GM21786 (cell line): Measurements from ENCODE around the gene KLLN.
"Not testable (repeated sequence)": the region's sequence is repeated elsewhere in the genome, so short reads cannot be mapped to it uniquely, and the experiment has no call there.

Source experiments
- ATAC-seq: cut with Tn5 transposase; IDR thresholded peaks from one replicate; pipeline ENCODE4 v1.9.1; 2021; ENCODE audit not compliant: unreplicated experiment

The KLLN gene

DNA sequence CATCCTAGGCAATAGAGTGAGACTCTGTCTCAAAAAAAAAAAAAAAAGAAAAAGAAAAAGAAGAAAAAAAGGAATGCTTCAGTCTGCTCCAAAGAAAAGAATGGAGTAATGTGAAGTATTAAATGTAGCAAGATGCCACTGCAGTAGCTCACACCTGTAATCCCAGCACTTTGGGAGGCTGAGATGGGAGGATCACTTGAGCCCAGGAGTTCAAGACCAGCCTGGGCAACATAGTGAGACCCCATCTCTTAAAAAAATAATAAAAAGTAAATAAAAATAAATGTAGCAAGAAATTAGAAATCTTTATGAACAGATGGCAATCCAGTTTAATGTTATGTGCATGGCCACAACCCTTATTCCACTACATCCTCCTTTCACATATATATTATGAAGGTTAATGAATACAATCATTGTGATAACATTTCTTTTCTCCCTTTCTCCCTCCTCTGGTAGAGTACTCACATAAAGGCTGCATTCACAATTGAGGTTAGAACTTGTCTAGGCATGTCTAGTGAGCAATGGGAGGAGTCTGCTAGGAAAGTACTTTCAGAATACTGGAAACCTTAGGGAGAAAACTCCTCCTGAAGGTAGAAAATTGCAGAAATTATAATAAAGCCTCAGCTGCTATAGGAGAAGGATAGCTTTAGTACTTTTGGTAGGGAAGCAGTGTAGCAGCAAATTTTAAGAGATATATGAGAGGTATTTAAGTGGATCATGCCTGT lies 20.4 kb downstream of the KLLN start:
- ATAC-seq = no peak

DNA sequence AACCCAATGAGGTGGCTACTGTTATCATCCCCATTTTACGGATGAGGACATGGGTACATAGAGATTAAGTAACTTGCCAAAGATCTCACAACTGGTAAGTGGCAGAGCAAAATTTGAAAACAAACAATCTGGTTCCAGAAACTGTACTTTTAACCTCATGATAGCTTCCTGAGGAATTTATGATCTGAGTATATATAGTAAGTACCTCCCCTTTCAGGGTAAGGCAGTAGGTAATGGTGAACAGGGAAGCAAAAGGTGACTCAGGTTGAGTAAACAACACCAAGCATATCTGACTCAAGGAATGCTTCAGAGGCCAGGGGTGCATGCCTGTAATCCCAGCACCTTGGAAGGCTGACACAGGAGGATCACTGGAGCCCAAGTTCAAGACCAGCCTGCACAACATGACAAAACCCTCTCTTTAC lies 21.1 kb downstream of the KLLN start:
- no peak for ATAC-seq

DNA sequence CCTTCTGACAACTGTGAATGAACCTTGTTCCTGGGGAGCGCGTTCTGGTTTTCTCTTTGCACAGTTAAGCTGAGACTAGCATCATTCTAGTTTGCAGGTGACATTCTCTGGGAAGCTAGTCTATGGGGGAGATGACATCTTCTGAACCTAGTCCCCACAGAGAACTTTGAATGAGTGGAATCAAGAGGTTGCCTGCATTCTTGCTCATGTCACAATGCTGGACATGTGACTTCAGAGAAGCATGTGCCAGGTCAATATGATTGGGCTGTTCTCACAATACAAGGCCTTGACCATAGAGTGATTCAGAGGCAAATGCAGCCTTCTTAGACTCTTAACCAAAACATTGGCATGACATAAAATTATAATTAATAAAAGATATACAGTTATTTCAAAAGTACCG lies 22.1 kb downstream of the KLLN start:
- ATAC-seq = no peak

DNA sequence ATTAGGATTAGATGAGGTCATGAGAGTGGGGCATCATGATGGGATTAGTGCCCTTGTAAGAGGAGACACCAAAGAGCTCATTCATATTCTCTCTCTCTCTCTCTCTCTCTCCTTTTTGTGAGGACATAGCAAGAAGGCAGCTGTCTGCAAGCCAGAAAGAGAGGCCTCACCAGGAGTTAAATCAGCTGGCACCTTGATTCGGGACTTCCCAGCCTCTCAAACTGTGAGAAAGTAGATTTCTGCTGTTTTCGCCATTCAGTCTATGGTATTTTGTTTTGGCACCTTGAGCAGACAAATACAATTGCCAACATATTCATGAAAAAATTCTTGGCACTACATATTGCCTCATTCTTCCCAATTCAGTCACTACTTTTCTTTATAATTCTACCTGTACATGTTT lies 24.7 kb downstream of the KLLN start:
- ATAC-seq = no peak

DNA sequence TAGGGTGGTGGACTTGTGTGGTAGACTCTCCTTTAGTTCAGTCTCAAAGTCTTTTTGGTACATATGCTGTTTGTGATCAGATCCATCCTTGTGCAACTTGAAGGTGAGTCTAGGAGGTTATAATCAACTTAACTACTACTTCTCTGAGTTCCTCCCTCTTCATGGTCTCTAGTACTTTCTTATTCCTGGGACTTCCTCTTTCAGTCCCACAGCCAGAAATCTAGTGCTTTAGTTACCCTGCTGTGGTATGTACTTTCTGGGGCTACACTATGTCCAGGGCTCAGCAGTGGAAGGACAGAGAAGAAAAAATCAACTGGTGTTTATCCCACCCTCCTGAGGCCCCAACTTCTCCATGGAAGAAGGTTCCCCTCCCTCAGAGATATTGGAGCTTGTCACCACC lies 25.9 kb downstream of the KLLN start:
- ATAC-seq = no peak

DNA sequence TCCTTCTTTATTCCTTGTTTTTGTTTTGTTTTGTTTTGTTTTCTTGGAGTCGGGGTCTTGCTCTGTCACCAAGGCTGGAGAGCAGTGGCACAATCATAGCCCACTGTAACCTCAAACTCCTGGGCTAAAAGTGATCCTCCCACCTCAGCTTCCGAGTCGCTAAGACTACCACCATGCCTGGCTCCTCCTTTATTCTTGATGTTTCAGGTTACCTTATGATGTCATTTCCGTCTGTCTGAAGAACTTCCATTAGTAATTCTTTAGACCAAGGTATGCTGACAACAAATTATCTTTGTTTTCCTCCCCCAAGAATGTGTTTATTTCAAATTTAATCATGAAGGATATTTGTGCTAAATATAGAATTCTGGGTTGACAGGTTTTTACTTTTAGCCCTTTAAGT lies 27.2 kb downstream of the KLLN start:
- no peak for ATAC-seq

DNA sequence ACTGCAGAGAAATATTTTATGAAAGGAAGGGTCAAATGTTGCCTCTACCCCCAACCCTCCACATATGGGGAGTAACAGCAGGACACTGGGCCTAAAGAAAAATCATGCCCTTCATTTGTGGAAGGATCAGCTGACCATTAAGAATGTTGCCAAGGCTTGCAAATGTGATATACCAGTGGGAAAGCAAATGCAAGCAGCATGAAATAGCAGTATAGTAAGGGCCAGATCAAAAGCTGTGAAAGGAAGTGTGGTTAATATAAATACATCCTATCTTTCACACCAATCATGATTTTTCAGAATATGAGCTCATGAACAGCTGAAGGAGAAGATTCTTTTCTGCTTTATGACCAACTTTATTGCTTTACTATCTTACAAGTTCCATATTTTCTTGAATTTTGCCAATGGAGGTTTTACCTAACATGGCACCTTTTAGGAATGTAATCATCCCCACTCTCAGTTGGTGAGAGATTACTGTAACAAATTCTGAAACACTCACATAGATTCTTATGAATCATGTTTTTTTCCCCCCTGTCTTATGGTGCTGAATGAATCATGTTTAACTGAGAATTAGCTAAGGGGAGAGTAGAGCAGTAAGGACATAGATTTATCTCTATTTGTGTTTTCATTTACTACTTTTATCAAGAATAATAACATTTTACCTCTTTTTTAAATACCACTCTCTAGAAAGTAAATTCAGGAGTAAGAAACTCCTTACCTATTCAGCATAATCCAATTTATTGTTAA lies 33.2 kb downstream of the KLLN start:
- ATAC-seq = no peak

DNA sequence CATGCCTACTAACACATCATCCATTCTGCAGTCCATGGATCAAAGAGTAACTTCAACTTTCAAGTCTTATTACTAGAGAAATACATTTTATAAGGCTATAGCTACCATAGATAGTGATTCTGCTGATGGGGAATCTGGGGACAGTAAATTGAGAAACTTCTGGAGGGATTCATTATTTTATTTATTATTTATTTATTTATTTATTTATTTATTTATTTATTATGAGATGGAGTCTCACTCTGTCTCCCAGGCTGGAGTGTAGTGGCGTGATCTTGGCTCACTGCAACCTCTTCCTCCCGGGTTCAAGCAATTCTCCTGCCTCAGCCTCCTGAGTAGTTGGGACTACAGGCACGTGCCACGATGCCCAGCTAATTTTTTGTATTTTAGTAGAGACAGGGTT lies 34.3 kb downstream of the KLLN start:
- ATAC-seq = not testable (repeated sequence)

DNA sequence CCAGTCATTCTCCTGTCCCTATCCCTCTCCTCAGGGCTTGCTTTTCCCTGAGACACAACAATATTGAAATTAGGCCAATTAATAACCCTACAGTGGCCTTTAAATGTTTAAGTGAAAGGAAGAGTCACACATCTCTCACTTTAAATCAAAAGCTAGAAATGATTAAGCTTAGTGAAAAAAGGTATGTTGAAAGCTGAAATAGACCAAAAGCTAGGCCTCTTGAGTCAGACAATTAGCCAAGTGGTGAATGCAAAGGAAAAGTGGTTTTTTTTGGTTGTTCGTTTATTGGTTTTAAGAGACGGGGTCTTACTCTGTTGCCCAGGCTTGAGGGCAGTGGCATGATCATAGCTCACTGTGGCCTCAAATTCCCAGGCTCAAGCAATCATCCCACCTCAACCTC lies 35.7 kb downstream of the KLLN start:
- ATAC-seq = no peak

DNA sequence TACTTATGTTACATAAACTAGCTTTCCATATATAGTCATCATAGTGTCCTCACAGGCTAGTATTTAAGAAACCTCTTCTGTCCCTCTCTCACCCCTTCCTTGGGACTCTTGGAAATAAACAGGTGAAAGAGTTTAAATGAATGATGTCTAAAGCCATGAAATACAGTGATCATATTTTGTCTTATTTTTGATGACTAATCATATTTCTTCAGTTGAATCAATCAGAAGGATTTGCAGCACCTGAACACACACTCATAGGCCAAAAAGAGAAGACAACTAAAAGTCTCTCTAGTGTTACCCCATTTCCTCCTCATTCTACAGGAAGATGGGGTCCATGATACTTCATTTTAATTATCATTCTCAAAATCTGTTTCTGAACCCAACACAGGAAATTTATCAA lies 36.7 kb downstream of the KLLN start:
- no peak for ATAC-seq

DNA sequence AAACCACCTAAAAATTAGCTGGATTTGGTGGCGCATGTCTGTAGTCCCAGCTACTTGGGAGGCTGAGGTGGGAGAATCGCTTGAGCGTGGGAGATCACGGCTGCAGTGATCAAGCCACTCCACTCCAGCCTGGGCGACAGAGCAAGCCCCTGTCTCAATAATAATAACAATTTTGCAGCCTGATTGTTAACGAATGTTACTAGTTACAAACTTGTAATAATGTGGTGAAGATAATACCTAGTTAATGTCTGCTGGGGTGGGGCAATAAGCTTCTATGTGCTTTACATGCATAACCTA lies 44.1 kb downstream of the KLLN start:
- no peak for ATAC-seq

DNA sequence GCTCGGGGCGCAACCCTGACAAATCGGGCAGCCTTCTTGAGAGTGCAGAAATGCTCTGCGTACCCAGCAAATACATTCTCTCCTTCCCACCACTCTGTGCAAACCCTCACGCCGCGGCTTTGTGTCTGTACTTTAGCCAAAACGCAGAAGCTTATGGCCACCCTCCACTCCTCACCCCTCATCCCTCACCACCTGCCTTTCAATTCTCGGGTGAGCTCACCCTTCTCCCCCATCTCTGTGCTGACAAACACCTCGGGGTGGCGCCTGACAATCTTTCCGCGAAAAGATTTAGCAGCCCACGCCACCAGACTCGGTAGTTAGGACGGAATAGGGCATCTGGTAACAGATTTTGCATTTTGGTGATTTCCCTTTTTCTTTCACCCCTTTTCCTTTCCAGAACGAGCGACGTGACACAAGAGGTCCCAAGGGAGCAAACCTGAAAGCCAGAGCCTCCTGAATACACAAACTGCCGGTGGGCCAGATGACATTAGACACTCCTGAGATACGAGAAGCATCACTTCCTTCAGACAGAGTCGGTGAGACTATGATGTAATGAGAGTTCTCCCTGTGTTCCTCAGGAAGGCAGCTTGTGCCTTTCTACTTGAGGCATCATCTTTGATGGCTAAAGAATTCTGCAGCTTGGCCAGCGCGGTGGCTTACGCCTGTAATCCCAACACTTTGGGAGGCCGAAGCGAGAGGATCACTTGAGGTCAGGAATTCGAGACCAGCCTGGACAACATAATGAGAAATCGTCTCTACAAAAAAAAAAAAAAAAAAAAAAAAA lies 44.6 kb downstream of the KLLN start:
- peak; percentile 51 for ATAC-seq

DNA sequence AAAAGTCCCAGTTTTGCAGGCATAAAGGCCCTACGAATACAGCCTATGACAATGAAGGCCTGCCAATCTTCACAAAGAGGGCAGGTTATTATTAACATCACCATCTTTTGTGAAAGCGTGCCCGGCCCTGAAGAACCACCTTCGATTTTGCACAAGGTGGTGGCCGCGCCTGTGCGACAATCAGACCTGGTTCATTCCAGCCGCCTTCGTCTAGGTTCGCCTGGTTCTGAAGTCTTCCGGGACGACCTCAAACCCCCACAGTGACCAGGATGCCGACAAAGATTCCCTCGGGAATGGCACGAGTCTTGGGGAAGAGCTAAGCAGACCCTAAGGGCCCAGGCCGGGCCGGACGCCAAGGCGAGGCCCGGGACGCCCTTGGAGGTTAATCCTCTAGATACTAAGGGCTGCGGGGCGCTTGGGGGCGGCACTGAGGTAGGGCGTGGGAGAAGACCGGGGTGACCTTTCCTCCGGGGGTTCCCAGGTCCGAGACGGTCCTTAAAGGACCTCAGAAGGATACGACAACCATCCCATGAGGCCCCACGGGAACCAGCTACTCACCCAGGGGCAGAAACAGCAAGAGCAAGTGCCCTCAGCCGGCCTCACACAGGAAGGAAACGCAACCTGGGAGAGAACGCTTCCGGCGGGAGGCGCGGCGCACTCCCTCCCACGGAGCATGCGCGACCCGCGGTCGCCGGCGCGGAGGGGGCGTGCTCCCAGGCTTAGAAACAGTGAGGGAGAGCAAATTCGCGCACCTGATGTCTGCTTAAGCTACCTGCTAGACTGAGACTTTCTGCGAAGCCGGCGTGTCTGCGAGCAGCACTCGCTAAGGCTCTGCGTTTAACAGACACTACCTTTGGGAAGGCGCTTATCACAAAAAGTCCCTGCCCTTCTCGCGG lies 45.5 kb downstream of the KLLN start, which contains the start of gene ATAD1:
TSS of gene ATAD1 (minus strand) at position 618 of the 896 bp plus-strand sequence. CDS start 3,627 bp downstream, outside the sequence.
- peak; percentile 73 for ATAC-seq

DNA sequence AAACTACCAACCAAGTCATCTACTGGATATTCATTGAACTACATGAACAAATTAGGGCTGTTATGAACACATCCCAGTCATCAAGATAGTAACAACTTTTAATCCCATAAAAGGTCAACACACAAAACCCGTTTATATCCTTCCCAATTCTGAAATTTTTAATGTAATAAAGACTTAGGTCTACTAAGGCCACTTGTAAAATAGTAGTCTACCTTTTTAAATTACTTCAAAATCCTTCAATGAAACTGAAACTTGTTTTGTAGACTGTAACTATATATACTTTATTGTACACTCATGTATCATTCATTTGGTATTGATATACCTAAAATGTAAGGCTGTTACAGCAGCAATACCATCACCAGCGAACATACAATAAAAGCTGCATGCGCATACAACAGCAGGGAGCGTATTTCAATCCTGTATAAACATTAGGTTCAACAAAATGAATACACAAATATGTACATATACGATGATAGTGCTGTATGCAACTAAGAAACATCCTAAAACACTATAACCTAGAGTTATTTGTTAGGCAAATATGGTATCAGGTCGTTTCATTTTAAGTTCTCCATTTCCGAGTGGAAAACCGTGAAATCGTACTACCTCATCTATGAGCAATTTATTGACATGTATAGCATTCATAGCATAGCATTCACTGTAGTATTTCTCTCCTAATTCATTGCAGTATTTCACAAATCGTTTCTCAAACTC lies 46.3 kb downstream of the KLLN start:
- ATAC-seq = no peak

DNA sequence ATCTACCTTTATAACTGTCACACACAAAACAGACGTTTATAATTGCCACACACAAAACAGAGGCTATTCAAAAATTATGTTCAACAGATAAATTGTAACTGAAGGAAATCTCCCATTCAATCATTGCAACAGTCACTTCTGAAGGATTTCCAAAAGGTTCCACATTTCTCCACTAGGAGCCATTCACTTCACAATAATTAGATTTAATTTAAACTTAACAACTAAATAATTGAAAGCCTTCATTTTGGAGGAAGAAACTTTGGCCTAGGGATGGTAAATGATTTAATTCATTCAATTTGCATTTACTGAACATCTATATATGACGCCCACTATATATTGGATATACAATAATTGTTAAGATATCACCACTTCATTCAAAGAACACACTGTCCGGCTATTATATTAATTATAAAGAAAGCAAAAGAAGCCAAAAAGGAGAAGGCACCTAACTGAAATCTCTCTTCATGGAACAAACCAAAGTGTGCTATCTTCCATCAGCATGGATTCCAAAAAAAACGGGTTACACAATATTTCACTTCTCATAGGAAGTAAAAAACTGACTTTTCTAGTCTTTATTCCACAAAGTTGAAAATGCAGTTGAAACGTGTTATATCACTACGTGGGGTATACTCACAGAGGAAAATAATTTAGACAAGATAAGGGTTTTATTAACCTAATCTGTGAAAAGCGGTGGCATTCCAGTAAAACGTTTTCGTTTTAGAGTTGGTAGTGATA lies 47.0 kb downstream of the KLLN start:
- ATAC-seq = no peak
